Esophagus muscularis mucosa (tissue), 3 donors: ENCODE measurements around the gene CEP131.

Source experiments
- POLR2A ChIP-seq: fragments of 450-650 bp; IDR thresholded peaks from one replicate; pipeline ENCODE4 v1.6.1; 2017; ENCODE audit warnings: antibody characterized with exemption, moderate library complexity, mild to moderate bottlenecking, low read depth
- POLR2AphosphoS5 ChIP-seq, 2 donors: sonication (generic); formaldehyde crosslinking; IDR thresholded peaks; one replicate each; pipeline ENCODE4 v1.6.1; 2017; ENCODE audit warnings: antibody characterized with exemption in 2 of 2
- TF ChIP-seq, protein P1 (sequence below), 3 experiments: fragments of 200-600 bp in 2 of 3; fragments of 450-650 bp in 1 of 3; sonication (generic) in 2 of 3; IDR thresholded peaks; one replicate each; pipeline ENCODE4 v1.5.1; 2017 to 2019; ENCODE audit warnings: antibody characterized with exemption in 3 of 3, mild to moderate bottlenecking in 2 of 3, moderate library complexity in 1 of 3

DNA sequence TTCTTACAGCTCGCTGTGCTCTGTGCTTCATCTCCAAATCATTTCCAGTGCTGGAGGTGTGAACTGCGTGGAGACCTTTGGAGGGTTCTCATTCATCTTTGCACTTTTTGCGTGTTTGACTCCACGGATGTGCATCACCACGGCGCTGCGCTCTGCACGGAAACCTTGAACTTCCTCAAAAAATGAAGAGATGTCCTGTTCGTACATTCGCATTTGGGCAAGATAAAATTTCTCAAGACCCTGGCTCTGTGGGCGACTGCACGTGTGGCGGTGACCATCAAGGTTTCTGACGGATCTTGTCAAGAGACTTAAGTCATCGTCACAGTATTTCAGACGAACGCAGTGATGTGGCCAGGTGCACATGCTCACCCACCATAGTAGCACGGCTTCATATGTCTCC, 67.8 kb downstream of the CEP131 start:
- TF ChIP-seq, protein P1, sequence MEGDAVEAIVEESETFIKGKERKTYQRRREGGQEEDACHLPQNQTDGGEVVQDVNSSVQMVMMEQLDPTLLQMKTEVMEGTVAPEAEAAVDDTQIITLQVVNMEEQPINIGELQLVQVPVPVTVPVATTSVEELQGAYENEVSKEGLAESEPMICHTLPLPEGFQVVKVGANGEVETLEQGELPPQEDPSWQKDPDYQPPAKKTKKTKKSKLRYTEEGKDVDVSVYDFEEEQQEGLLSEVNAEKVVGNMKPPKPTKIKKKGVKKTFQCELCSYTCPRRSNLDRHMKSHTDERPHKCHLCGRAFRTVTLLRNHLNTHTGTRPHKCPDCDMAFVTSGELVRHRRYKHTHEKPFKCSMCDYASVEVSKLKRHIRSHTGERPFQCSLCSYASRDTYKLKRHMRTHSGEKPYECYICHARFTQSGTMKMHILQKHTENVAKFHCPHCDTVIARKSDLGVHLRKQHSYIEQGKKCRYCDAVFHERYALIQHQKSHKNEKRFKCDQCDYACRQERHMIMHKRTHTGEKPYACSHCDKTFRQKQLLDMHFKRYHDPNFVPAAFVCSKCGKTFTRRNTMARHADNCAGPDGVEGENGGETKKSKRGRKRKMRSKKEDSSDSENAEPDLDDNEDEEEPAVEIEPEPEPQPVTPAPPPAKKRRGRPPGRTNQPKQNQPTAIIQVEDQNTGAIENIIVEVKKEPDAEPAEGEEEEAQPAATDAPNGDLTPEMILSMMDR (IDR thresholded peaks at IDR 0.05), result no peak
- TF ChIP-seq POLR2A, result no peak
- no peak for TF ChIP-seq POLR2AphosphoS5 (IDR thresholded peaks at IDR 0.05)
